HUES64 (cell line): Measurements from ENCODE around the gene SCN5A.

Experiments used
- H3K27ac ChIP-seq: 2 replicates; pipeline ENCODE4 v1.7.0; 2013; ENCODE audit warnings: low read depth, low read length, inconsistent platforms
- H3K27me3 ChIP-seq: 2 replicates; pipeline ENCODE4 v1.6.1; 2013; ENCODE audit warnings: mild to moderate bottlenecking, low read length; ENCODE audit not compliant: insufficient read depth
- H3K36me3 ChIP-seq: 2 replicates; pipeline ENCODE4 v1.6.1; 2013; ENCODE audit warnings: mild to moderate bottlenecking, low read length; ENCODE audit not compliant: insufficient read depth
- H3K4me1 ChIP-seq: 2 replicates; pipeline ENCODE4 v1.6.1; 2013; ENCODE audit warnings: mild to moderate bottlenecking, low read length, moderate library complexity; ENCODE audit not compliant: insufficient read depth
- H3K4me3 ChIP-seq: 2 replicates; pipeline ENCODE4 v1.5.1; 2013; ENCODE audit warnings: mild to moderate bottlenecking, low read length, moderate library complexity
- H3K9ac ChIP-seq: 2 replicates; pipeline ENCODE4 v1.6.1; 2013; ENCODE audit warnings: mild to moderate bottlenecking, low read depth, low read length
- H3K9me3 ChIP-seq: 2 replicates; pipeline ENCODE4 v1.6.1; 2013; ENCODE audit warnings: low read depth, low read length; ENCODE audit not compliant: insufficient read depth
- WGBS: fragments of 150-250, 120-280 bp; methylation state at CpG from one replicate; pipeline ENCODE4 v1.1.7; 2013; ENCODE audit warnings: missing lambda C conversion rate; 5-methylcytosine and 5-hydroxymethylcytosine counted together

Gene SCN5A

DNA sequence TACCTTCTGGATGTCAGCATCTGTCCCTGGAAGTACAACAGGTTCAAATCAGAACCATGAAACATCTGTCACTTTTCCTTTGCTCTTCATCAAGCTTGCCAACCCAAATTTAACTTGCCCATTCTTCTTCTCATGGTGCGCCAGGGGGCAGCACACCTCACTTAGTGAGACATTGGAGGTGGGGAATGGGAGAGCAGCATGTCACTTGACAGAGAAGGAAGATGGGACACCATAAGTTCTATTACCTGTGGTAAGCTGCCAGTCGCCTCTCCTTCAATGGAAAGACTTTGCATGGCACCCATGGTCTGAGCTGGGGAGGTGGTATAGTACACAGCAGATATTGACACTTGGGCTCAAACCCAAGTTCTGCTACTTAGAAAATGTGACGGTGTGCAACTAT lies 2.9 kb downstream of the SCN5A start:
- H3K27ac ChIP-seq = no peak overlapping the region
- no peak overlapping the region for H3K4me3 ChIP-seq
- H3K27me3 ChIP-seq = peaks cover 60% of the 10 kb centered on the region
- H3K36me3 ChIP-seq = no peaks in the 10 kb centered on the region
- 59% methylated on average over 3 of the region's 3 CpGs for WGBS
- H3K9me3 ChIP-seq = no peaks in the 10 kb centered on the region
- H3K9ac ChIP-seq = no peak overlapping the region
- H3K4me1 ChIP-seq = no peaks in the 10 kb centered on the region

DNA sequence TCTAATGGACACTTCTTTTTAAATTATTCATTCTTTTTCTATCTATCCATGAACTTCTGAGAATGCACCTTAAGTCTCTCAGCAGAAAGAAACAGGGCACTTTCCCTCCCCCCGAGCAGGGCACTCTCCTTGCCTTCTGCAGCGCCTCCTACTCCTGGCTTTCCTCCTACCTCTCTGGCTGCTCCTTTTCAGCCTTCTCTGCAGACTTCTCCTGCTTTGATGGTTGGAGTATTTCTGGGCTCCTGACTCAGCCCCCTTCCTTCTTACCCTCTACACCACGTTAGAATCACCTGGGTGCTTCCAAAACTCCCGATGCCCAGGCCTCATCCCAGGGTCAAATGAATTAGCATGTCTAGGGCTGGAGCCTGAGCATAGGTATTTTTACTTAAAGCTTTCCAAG lies 3.4 kb downstream of the SCN5A start:
- Histone ChIP-seq H3K36me3 (no peaks in the 10 kb centered on the region), H3K27ac (no peak overlapping the region), H3K4me1 (peaks cover 5% of the 10 kb centered on the region; the same call in 1 of the 2 replicates), H3K9ac (no peak overlapping the region), H3K27me3 (peaks cover 55% of the 10 kb centered on the region), H3K4me3 (no peak overlapping the region), H3K9me3 (no peaks in the 10 kb centered on the region)
- 87% methylated on average over 4 of the region's 4 CpGs for WGBS

DNA sequence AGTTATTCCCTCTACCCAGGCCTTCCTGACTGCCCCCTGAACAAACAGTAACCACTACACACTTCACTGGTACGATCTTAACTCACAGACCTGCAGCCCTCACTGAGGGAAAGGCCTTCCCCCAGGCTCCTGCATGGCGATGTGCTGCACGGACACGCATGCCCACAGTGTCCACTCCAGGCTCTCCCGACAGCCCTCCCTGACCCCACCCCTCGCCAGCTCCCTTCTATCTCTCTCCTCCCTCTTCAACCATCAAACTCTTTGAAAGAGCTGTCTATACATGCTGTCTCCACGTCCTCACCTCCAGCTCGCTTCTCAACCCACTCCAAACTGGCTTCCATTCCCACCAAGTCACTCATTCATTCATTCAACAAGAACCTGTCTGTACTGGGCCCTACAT lies 3.9 kb downstream of the SCN5A start:
- H3K4me1 ChIP-seq = peaks cover 6% of the 10 kb centered on the region; the same call in 1 of the 2 replicates
- H3K4me3 ChIP-seq = no peak overlapping the region
- no peaks in the 10 kb centered on the region for H3K9me3 ChIP-seq
- H3K9ac ChIP-seq = no peak overlapping the region
- 81% methylated on average over 8 of the region's 8 CpGs for WGBS
- peaks cover 50% of the 10 kb centered on the region for H3K27me3 ChIP-seq
- no peaks in the 10 kb centered on the region for H3K36me3 ChIP-seq
- H3K27ac ChIP-seq = no peak overlapping the region

GRCh38 chr3:38645076-38645475 lies 4.4 kb downstream of the SCN5A start:
- H3K4me1 ChIP-seq = peaks cover 6% of the 10 kb centered on the region; the same call in 1 of the 2 replicates
- H3K27ac ChIP-seq = no peak overlapping the region
- no peak overlapping the region for H3K9ac ChIP-seq
- H3K4me3 ChIP-seq = no peak overlapping the region
- H3K9me3 ChIP-seq = no peaks in the 10 kb centered on the region
- peaks cover 47% of the 10 kb centered on the region for H3K27me3 ChIP-seq
- no peaks in the 10 kb centered on the region for H3K36me3 ChIP-seq
- WGBS = 74% methylated on average over 4 of the region's 4 CpGs

DNA sequence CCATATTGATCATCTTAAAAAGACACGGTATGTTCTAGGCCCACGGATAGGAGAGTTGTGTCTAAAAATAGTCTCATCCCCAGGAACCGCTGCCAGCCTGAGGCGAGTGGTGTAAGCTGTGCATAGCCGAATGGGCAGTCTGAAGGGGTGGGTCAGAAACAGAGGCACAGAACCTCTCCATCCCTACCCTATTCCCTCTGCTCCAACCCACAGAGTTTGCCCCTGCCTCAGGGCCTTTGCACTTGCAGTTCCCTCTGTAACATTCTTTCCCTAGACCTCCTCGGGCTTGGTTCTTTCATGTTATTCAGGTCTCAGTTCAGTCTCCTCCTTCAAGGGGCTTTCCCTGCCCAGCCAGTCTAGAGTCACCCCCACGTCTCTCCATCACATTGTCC lies 4.8 kb downstream of the SCN5A start:
- Histone ChIP-seq H3K9ac (no peak overlapping the region), H3K27me3 (peaks cover 47% of the 10 kb centered on the region), H3K27ac (no peak overlapping the region), H3K9me3 (no peaks in the 10 kb centered on the region), H3K4me1 (peaks cover 6% of the 10 kb centered on the region; the same call in 1 of the 2 replicates), H3K4me3 (no peak overlapping the region), H3K36me3 (no peaks in the 10 kb centered on the region)
- WGBS = 89% methylated on average over 7 of the region's 7 CpGs

- H3K9ac ChIP-seq = no peak overlapping the region
- H3K36me3 ChIP-seq = no peaks in the 10 kb centered on the region
- no peak overlapping the region for H3K4me3 ChIP-seq
- peaks cover 6% of the 10 kb centered on the region; the same call in 1 of the 2 replicates for H3K4me1 ChIP-seq
- peaks cover 47% of the 10 kb centered on the region for H3K27me3 ChIP-seq
- WGBS = 95% methylated on average over 7 of the region's 7 CpGs
- H3K27ac ChIP-seq = no peak overlapping the region
- no peaks in the 10 kb centered on the region for H3K9me3 ChIP-seq
Observed at GRCh38 chr3:38644016-38644661, 5.3 kb downstream of the SCN5A start.

DNA sequence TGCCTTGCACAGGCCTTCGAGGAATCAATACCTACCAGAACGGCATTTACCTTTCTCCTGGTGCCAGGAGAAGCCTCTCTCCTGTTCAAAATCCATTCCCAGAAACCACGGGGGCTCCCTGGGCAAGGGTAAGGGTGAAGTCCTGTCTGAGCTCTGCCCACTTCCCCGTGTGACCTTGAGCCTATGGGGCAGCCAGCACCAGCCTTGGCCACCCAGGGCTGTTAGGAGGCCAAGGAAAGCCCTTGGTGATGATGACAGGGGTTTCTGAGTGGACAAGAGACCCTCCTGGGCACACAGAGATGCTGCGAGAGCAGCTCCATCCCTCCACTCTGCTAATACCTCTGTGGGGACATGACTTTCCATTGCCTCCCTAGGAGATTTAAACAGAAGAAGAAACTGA lies 5.9 kb downstream of the SCN5A start:
- Histone ChIP-seq H3K4me1 (peaks cover 7% of the 10 kb centered on the region; the same call in 1 of the 2 replicates), H3K36me3 (no peaks in the 10 kb centered on the region), H3K9me3 (no peaks in the 10 kb centered on the region), H3K4me3 (no peak overlapping the region), H3K27me3 (peaks cover 42% of the 10 kb centered on the region), H3K27ac (no peak overlapping the region), H3K9ac (no peak overlapping the region)
- 87% methylated on average over 5 of the region's 5 CpGs for WGBS

DNA sequence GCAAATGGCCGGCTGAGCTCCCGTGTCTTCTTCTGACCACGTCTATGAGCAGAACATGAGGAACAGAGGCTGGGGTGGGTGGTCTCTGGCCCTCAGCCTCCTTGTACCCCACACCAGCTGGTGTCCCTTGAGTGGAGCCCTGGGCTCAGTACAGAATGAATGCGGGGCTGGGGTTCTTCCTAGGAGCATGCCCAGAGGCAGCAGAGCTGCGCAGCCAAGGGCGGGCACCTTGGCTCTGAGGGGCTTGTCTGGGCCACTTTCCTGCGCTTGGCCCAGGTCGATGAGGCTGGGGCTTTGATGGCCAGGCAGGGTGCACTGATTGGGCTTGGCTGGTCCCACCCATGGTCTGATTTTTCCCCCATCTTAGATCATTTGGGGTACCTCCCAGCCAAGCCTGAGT lies 6.4 kb downstream of the SCN5A start:
- Histone ChIP-seq H3K9ac (no peak overlapping the region), H3K27ac (no peak overlapping the region), H3K4me1 (peaks cover 11% of the 10 kb centered on the region; the same call in 1 of the 2 replicates), H3K4me3 (no peak overlapping the region), H3K9me3 (no peaks in the 10 kb centered on the region), H3K36me3 (no peaks in the 10 kb centered on the region), H3K27me3 (peaks cover 37% of the 10 kb centered on the region)
- 89% methylated on average over 8 of the region's 8 CpGs for WGBS

- Histone ChIP-seq H3K9me3 (no peaks in the 10 kb centered on the region), H3K4me1 (peaks cover 23% of the 10 kb centered on the region), H3K27ac (no peak overlapping the region), H3K4me3 (no peak overlapping the region), H3K27me3 (peaks cover 22% of the 10 kb centered on the region; the same call in 1 of the 2 replicates), H3K9ac (no peak overlapping the region), H3K36me3 (no peaks in the 10 kb centered on the region)
- WGBS = 58% methylated on average over 8 of the region's 8 CpGs
Observed at GRCh38 chr3:38641461-38642110, 7.9 kb downstream of the SCN5A start.

DNA sequence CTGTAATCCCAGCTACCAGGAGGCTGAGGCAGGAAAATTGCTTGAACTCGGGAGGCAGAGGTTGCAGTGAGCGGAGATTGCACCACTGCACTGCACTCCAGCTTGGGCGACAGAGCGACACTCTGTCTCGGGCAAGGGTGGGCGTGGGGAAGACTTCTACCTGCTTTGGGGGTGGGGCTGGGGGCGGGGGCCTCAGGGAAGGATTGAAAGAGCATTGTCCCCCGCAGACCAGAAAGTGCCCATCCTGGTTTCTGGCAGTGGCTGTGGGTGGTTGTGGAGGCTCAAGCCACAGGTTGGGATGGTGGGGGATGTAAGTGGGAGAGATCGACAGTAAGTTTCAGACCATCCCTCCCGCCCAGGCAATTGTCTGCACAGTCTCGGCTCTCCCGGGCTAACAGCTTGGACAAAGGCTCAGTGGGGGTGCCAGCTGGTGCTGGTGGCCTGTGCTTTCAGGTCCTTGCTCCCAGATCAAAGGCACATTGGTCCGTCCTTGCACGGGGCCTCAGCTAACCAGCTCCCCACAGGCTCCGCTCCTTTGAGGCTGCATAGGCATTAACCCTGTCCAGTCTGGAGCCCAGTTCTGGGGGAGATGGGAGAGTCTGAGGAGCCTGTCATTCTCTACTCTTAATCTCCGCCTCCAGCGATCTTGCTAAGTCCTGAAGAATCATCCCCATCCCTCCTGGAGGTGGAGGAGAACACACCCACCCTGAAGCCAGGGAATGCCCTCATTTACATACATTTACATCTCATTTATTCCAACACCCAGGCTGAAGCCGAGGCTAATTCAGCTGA lies 8.6 kb downstream of the SCN5A start:
- no peak overlapping the region for H3K27ac ChIP-seq
- WGBS = 18% methylated on average over 18 of the region's 18 CpGs
- H3K9me3 ChIP-seq = no peaks in the 10 kb centered on the region
- no peak overlapping the region for H3K9ac ChIP-seq
- peak overlapping the region; percentile 15; the same call in 1 of the 2 replicates for H3K4me3 ChIP-seq
- H3K4me1 ChIP-seq = peaks cover 27% of the 10 kb centered on the region
- peaks cover 22% of the 10 kb centered on the region; the same call in 1 of the 2 replicates for H3K27me3 ChIP-seq
- H3K36me3 ChIP-seq = no peaks in the 10 kb centered on the region

DNA sequence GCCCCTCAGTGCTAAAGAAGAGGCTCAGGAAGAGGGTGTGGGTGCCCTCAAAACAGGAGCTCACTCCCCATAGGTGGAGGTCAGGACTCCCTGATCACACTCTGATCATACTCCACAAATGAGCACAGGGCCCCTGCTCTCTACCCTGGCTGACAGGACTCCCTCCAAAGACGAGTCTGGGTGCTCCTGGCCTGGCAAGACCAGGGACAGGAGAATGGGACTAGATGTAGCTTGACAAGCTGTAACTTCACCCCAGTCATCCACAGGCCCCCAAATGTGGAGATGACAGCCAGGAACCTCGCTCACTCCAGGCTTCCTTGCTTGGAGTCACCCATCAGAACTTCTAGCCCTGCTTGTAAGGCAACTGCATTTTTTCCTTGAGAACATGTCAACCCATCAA lies 11.1 kb downstream of the SCN5A start:
- 78% methylated on average over 2 of the region's 2 CpGs for WGBS
- Histone ChIP-seq H3K4me1 (peaks cover 27% of the 10 kb centered on the region), H3K27me3 (peaks cover 22% of the 10 kb centered on the region; the same call in 1 of the 2 replicates), H3K9me3 (no peaks in the 10 kb centered on the region), H3K36me3 (no peaks in the 10 kb centered on the region), H3K9ac (no peak overlapping the region), H3K4me3 (no peak overlapping the region), H3K27ac (no peak overlapping the region)
